HL-60 (cell line): ENCODE data around the gene FAM53B.

Experiments used
- DNase-seq, 2 experiments: peaks; one replicate each; pipeline ENCODE4 v3.0.0-alpha.2; 2010 to 2020; ENCODE audit warnings: low read depth in 1 of 2, low spot score in 1 of 2
- H3K27ac ChIP-seq: fragments of 250-450 bp; sonication (Bioruptor Pico); replicated peaks from 2 replicates; pipeline ENCODE4 v1.5.1; 2020; ENCODE audit warnings: mild to moderate bottlenecking, moderate library complexity
- H3K27me3 ChIP-seq: fragments of 250-450 bp; sonication (Bioruptor Pico); 2 replicates; pipeline ENCODE4 v1.5.1; 2021; ENCODE audit warnings: mild to moderate bottlenecking, moderate library complexity; ENCODE audit not compliant: insufficient read depth, poor library complexity, severe bottlenecking
- H3K4me3 ChIP-seq: replicated peaks from 2 replicates; pipeline ENCODE4 v1.5.1; 2011; ENCODE audit warnings: mild to moderate bottlenecking, control low read depth, low read length; ENCODE audit not compliant: insufficient read depth
- GABPA ChIP-seq: IDR thresholded peaks from 2 replicates; pipeline ENCODE4 v1.6.1; 2012; ENCODE audit warnings: low read depth
- POLR2AphosphoS5 ChIP-seq: IDR thresholded peaks from 2 replicates; pipeline ENCODE4 v1.6.1; 2012; ENCODE audit warnings: low read depth
- SPI1 ChIP-seq: IDR thresholded peaks from 2 replicates; pipeline ENCODE4 v1.6.1; 2012; ENCODE audit warnings: low read depth, mild to moderate bottlenecking, borderline replicate concordance
- TF ChIP-seq, protein P1 (sequence below): IDR thresholded peaks from 2 replicates; pipeline ENCODE4 v1.6.1; 2012; ENCODE audit warnings: low read depth; ENCODE audit not compliant: insufficient replicate concordance
- TF ChIP-seq, protein P2 (sequence below): IDR thresholded peaks from one replicate; pipeline ENCODE4 v1.5.1; 2011; ENCODE audit warnings: low read length, control low read depth, inconsistent platforms; ENCODE audit not compliant: insufficient read depth

FAM53B gene

DNA sequence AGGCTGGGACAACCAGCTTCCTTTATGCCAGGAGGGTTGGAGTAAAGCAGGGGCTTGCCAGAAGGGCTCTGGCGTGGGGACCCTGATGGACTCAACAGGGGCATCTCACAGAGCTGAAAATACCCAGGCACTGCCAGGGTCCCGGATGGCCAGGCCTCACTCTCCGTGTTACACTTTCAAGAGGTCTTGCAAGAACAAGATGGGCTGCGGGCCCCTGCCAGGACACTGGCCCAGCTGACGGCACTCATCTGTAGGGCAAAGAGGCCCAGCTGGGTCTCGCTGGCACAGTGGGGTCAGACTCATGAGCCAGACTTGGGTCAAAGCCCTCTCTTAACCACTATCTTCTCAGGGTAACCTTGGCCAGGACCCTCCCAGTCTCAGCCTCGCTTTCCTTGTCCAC, 90.9 kb downstream of the FAM53B start:
- no peak for TF ChIP-seq GABPA
- TF ChIP-seq, protein P1, sequence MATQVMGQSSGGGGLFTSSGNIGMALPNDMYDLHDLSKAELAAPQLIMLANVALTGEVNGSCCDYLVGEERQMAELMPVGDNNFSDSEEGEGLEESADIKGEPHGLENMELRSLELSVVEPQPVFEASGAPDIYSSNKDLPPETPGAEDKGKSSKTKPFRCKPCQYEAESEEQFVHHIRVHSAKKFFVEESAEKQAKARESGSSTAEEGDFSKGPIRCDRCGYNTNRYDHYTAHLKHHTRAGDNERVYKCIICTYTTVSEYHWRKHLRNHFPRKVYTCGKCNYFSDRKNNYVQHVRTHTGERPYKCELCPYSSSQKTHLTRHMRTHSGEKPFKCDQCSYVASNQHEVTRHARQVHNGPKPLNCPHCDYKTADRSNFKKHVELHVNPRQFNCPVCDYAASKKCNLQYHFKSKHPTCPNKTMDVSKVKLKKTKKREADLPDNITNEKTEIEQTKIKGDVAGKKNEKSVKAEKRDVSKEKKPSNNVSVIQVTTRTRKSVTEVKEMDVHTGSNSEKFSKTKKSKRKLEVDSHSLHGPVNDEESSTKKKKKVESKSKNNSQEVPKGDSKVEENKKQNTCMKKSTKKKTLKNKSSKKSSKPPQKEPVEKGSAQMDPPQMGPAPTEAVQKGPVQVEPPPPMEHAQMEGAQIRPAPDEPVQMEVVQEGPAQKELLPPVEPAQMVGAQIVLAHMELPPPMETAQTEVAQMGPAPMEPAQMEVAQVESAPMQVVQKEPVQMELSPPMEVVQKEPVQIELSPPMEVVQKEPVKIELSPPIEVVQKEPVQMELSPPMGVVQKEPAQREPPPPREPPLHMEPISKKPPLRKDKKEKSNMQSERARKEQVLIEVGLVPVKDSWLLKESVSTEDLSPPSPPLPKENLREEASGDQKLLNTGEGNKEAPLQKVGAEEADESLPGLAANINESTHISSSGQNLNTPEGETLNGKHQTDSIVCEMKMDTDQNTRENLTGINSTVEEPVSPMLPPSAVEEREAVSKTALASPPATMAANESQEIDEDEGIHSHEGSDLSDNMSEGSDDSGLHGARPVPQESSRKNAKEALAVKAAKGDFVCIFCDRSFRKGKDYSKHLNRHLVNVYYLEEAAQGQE = no peak
- TF ChIP-seq, protein P2, sequence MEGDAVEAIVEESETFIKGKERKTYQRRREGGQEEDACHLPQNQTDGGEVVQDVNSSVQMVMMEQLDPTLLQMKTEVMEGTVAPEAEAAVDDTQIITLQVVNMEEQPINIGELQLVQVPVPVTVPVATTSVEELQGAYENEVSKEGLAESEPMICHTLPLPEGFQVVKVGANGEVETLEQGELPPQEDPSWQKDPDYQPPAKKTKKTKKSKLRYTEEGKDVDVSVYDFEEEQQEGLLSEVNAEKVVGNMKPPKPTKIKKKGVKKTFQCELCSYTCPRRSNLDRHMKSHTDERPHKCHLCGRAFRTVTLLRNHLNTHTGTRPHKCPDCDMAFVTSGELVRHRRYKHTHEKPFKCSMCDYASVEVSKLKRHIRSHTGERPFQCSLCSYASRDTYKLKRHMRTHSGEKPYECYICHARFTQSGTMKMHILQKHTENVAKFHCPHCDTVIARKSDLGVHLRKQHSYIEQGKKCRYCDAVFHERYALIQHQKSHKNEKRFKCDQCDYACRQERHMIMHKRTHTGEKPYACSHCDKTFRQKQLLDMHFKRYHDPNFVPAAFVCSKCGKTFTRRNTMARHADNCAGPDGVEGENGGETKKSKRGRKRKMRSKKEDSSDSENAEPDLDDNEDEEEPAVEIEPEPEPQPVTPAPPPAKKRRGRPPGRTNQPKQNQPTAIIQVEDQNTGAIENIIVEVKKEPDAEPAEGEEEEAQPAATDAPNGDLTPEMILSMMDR = no peak
- TF ChIP-seq POLR2AphosphoS5 = no peak
- TF ChIP-seq SPI1 = no peak
- Histone ChIP-seq H3K27me3 (no peaks in the 10 kb centered on the region), H3K27ac (no peak overlapping the region), H3K4me3 (no peak overlapping the region)
- no peak for DNase-seq

DNA sequence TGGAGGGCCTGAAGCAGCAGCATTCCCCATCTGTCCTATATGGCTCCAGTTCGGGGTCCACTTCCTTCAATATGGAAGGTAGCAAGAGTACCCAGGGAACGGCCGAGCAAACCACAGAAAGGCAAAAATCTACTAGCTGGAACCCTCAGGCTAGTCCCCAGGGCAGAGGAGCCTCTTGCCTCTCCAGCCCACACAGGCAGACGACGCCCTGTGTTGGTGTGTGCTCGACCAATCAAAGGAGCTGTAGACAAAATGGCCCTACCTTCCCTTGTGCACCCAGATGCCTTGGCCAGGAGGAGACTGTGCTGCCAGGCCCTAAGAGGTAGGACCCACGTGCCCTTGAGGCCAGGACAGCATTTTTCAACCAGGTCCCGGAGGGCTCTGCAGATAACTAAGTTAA, 91.5 kb downstream of the FAM53B start:
- DNase-seq = no peak
- H3K27ac ChIP-seq = no peak overlapping the region
- H3K4me3 ChIP-seq = no peak overlapping the region
- no peak for TF ChIP-seq GABPA
- TF ChIP-seq, protein P1 = no peak
- no peak for TF ChIP-seq POLR2AphosphoS5
- H3K27me3 ChIP-seq = no peaks in the 10 kb centered on the region

DNA sequence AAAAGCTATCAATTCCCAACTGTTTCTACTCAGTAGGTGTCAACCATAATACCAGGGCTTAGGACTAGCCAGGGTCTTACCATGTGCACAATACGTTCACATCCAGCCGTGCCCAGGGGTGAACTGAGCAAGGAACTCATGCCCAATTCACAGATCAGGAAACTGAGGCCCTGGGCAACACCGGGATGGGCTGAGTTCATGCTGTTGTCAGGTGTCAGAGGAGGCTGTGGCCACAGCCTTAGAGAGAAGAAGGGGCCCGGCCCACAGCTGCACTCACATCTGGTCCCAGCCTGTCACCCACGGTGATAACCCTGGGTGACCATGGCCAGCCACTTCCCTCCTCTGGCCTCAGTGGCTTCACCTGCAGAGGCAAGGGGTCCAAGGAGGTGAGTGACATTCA, 92.0 kb downstream of the FAM53B start:
- Histone ChIP-seq H3K27me3 (no peaks in the 10 kb centered on the region), H3K27ac (no peak overlapping the region), H3K4me3 (no peak overlapping the region)
- DNase-seq = no peak
- TF ChIP-seq GABPA (no peak), SPI1 (no peak), POLR2AphosphoS5 (no peak)
- TF ChIP-seq, protein P1 = no peak
- TF ChIP-seq, protein P2 = no peak

DNA sequence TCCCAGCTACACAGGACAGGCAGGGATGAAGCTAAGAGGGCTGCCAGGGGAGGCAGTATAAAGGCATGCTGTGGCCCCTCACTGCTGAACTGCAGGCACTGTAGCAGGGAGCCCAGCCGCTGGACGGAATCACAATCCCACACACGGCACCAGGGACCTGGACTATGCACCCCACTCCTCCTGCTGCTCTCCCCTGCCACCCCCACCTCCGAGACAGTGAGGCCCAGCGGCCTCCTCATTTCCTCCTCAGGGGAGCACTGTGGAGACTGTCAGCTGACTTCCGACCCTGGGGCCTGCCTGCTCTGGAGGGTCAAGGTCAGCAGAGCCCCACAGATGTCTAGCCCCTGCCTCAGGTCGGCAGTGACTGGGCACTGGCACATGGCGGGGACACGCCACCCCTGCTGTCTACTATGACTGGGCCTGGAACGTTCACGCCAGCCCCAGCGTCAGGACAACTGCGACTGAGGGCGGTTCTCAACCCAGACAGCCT, 92.7 kb downstream of the FAM53B start:
- Histone ChIP-seq H3K27ac (peak overlapping the region; percentile 91), H3K27me3 (no peaks in the 10 kb centered on the region), H3K4me3 (no peak overlapping the region)
- TF ChIP-seq POLR2AphosphoS5 (no peak), SPI1 (no peak), GABPA (no peak)
- TF ChIP-seq, protein P2 = no peak
- TF ChIP-seq, protein P1 = no peak
- no peak for DNase-seq
